GM12801 (cell line): Measurements from ENCODE around the gene CRTC3.

ENCODE experiments used
- CTCF ChIP-seq: IDR thresholded peaks from one replicate; pipeline ENCODE4 v1.5.1; 2011; ENCODE audit warnings: control low read depth; ENCODE audit not compliant: insufficient read length; ENCODE audit errors: extremely low read depth

Gene CRTC3

GRCh38 chr15:90580946-90581345 is 51.2 kb downstream of the CRTC3 start:
- no peak for TF ChIP-seq CTCF

GRCh38 chr15:90581771-90582352 is 52.1 kb downstream of the CRTC3 start:
- no peak for TF ChIP-seq CTCF

- TF ChIP-seq CTCF: no peak
These were observed 52.8 kb downstream of the CRTC3 start for GRCh38 chr15:90582553-90582952.

- no peak for TF ChIP-seq CTCF
These were observed 53.9 kb downstream of the CRTC3 start for GRCh38 chr15:90583471-90584252.

- TF ChIP-seq CTCF: no peak
These were observed 55.1 kb downstream of the CRTC3 start for GRCh38 chr15:90584841-90585240.

GRCh38 chr15:90585863-90586262 is 56.1 kb downstream of the CRTC3 start:
- no peak for TF ChIP-seq CTCF

- TF ChIP-seq CTCF: no peak
These were observed 57.2 kb downstream of the CRTC3 start for GRCh38 chr15:90586948-90587347.
